GM21367 (cell line): ENCODE measurements around the gene NCDN.
"Not testable (repeated sequence)": the region's sequence is repeated elsewhere in the genome, so short reads cannot be mapped to it uniquely, and the experiment has no call there.

Source experiments
- ATAC-seq: cut with Tn5 transposase; IDR thresholded peaks from one replicate; pipeline ENCODE4 v1.9.1; 2021; ENCODE audit not compliant: unreplicated experiment

The NCDN gene

GRCh38 chr1:35568975-35569395 lies 11.4 kb downstream of the NCDN start:
- no peak for ATAC-seq

DNA sequence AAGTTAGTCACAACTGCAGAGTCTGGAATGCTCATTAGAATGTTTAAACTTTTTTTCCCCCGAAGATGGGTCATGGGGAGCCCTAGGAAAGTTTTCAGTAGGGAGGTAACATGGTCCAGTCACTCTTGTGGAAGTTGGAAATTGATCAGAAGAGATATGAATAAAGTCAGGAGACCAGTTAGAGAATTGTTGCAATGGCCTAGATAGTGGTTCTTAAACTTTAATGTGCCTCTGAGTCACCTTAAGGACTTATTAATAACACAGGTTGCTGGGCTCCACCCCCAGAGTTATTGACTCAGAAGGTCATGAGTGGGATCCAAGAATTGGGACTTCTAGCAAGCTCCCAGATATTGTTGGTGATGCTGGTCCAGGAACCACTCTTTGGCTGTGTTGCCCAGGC lies 12.3 kb downstream of the NCDN start:
- ATAC-seq = no peak

DNA sequence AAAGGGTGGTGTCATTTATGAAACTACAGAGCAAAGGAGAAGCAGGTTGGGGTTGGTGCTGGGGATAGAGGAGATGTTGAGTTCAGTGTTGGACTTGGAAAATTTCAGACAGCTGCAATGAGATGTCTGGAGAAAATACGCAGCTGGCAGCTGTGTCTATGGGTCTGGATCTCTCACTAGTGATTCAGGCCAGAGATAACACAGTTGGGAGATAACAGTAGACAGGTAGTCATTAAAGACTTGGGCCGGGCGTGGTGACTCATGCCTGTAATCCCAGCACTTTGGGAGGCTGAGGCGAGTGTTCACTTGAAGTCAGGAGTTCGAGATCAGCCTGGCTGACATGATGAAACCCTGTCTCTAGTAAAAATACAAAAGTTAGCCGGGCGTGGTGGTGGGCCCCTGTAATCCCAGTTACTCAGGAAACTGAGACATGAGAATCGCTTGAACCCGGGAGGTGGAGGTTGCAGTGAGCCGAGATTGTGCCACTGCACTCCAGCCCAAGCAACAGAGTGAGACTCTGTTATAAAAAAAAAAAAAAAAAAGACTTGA lies 13.1 kb downstream of the NCDN start:
- no peak for ATAC-seq

DNA sequence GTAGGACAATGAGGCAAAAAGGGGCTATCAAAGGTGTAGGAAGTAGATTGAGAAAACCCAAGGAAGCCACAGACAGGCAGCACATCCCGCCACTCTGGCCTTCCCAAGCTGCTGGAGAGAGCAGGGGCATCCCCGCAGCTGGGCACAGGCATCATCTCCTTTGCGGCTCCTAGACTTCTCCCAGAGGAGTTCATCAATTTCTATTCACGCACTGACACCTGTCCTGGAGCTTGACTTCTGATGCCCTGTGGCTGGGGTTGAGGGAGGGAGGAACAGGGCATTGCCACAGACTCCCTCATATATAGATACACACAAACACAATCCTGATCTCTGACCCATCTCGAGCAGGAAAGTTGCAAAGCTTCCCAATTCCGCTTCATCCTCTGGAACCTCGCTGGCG lies 13.7 kb downstream of the NCDN start:
- no peak for ATAC-seq

DNA sequence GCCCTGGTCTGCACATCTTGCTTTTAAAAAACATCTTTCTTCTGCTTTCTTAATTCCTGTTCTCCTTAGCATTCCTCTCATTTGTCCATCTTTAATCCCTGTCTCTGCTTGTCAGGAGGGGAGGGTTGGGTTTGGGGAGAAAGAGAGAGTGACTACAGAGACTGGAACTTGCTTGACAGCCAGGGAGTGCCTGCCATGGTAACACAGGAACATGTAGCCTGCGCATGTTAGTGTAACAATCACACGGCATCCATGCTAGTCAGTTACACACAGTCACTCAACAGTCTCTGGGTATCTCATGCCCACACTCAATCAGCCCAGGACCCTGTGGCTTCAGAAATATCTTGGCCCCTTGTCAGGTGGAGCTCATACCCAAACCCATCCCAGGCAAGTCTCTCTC lies 14.7 kb downstream of the NCDN start:
- ATAC-seq = no peak

DNA sequence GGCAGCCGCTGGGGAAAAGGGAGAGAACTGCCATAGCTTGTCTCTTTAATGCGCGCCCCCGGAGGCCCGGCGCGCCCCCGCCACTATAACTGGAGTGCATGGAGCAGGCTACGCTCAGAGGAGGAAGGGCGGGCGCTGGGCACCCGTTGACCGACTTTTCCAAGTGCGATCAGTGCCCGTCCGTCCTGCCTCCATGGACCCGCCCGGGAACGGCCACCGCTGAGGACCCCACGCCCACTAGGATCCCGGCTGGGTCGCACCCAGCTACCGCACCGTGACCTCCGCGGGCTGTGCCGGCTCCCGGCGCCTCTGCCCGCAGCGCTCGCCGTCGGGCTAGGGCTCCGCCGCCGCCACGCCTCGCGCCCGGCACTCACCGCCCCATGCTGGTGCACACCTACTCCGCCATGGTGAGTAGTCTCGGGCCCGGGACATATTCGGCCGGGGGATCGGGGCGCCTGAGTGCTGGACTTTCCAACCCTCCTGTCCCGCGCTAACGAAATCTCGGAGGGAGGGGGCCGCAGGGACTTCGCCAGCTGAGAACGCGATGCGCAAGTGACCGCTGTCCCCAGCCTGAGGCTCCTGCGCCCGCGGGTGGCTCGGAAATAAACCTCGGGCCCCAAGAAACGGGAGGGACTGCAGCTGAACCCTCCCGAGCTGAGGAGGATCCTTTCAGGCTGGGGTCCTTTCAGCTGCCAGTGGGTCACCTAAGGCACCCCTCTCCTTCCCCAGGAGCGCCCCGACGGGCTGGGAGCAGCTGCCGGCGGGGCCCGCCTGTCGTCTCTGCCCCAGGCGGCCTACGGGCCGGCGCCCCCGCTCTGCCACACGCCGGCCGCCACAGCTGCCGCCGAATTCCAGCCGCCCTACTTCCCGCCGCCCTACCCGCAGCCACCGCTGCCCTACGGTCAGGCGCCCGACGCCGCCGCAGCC lies 15.9 kb downstream of the NCDN start, which contains the start of gene TFAP2E:
TSS of gene TFAP2E (plus strand) at position 117 of the 927 bp plus-strand sequence. CDS start at position 381, 264 bp downstream.
- ATAC-seq = no peak

- ATAC-seq = no peak
Measured at GRCh38 chr1:35574125-35574654, 16.6 kb downstream of the NCDN start.

- ATAC-seq = no peak
Measured at GRCh38 chr1:35574655-35575415, 17.2 kb downstream of the NCDN start.

DNA sequence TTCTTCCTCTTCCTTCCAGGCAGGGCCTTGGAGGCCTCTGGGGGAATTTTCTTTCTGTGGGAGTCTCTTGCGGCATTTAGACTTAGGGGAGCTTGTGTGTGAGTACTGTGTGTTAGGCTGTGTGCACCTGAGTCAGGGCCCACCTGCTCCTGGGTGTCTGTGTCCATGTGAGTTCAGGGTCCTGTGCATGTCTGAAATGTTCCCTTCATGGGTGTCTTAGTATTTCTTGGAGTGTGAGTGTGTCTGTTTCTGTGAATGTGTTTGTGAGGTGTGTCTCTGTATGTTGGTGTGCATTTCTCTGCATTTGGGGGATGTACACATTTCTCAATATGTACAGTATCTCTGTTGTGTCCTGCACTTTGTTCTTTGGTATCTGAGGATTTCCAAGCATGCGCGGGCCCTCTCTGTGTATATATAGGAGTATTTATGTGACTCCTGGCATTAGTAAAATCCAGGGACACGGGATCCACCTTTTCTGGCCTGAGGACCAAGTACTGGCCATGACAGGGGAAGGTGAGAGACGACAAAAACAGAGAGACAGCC lies 17.9 kb downstream of the NCDN start:
- no peak for ATAC-seq

DNA sequence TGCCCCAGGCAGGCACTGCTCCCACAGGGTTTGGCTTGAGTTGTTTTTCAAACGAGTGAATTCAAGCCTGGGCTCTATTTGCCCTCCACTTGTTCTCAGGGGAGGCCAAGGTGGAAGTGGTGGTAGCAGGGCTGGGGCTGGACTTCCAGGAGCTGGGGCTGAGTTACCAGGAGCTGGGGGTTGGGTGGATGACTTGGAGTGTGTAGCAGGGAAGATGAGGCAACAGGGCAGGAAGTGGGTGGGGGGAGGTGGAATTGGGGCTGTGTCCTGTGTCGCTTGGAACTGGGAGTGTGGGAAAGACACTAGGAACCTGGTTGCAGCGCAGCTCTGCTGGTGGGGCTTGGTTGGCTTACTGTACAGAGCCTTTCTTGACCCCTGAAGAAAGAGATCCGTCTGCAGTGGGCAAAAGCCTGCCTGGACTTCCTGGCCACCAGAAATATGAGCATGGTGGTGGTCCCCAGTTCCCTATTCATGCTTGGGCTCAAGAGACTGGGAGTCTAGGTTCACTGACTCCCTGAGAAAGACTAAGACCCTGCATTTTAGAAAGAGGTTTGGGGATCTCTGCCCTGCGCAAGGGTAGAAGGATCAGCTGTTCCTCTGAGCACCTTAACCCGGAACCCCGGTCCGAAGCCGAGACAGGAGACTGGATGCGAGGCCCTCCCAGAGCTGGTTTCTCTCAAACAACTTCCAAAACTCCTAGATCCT lies 18.6 kb downstream of the NCDN start:
- no peak for ATAC-seq

GRCh38 chr1:35576766-35577070 lies 19.1 kb downstream of the NCDN start:
- ATAC-seq = not testable (repeated sequence)

GRCh38 chr1:35577071-35577998 lies 19.7 kb downstream of the NCDN start:
- ATAC-seq = peak; percentile 51

DNA sequence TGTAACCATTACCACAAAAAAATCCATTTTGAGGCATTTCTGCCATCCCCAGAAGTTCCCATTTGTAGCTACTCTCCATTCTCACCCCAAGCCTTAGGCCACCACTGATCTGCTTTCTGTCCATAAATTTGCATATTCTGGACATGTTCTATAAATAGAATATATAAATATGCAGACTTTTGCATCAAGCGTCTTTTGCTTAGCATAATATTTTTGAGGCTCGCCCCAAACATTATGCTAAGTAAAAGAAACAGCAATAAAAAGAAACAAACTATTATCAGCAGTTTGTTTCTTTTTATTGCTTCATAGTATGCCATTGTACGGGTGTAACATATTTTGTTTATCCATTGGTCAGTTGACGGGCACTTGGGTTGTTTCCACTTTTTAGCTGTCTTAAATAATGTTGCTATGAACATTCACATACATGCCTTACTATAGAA lies 23.4 kb downstream of the NCDN start:
- no peak for ATAC-seq

- not testable (repeated sequence) for ATAC-seq
Measured at GRCh38 chr1:35581621-35582020, 24.0 kb downstream of the NCDN start.

- ATAC-seq = no peak
Measured at GRCh38 chr1:35585281-35585680, 27.7 kb downstream of the NCDN start.

- ATAC-seq = not testable (repeated sequence)
Measured at GRCh38 chr1:35585805-35586204, 28.2 kb downstream of the NCDN start.

GRCh38 chr1:35586808-35587207 lies 29.2 kb downstream of the NCDN start:
- ATAC-seq = no peak

DNA sequence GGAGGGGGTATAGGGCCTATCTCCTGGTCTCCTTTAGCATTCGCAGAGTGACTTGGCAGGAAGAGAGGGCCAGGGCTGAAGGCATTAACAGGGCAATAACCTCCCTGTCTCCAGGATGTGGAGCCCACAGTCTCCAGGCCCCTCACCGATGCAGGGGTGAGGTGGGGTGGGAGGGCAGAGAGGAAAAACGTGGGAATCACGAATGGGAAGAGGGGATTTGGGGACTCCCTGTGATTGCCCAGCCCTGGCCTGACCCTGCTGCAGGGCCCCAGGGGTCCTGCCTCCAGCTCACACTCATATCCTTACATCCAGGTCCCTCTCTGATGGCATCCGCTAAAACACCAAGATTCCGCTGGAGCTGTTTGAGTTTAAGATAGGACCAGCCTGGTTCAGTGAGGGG lies 30.1 kb downstream of the NCDN start:
- no peak for ATAC-seq

- no peak for ATAC-seq
Measured at GRCh38 chr1:35588197-35588910, 30.8 kb downstream of the NCDN start.
